CD4-positive, alpha-beta T cell treated with Interleukin-15 for 1 hour (primary cell): ENCODE data around the gene PARVG.

Experiments
- DNase-seq: peaks from one replicate; pipeline ENCODE4 v3.0.0-alpha.2; 2020

Gene PARVG, protein sequence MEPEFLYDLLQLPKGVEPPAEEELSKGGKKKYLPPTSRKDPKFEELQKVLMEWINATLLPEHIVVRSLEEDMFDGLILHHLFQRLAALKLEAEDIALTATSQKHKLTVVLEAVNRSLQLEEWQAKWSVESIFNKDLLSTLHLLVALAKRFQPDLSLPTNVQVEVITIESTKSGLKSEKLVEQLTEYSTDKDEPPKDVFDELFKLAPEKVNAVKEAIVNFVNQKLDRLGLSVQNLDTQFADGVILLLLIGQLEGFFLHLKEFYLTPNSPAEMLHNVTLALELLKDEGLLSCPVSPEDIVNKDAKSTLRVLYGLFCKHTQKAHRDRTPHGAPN

GRCh38 chr22:44180706-44181032, at the start of gene PARVG:
TSS of gene PARVG (plus strand) at chr22:44180925. CDS start at chr22:44183330, 2,405 bp downstream.
- peak; percentile 66 for DNase-seq

DNA sequence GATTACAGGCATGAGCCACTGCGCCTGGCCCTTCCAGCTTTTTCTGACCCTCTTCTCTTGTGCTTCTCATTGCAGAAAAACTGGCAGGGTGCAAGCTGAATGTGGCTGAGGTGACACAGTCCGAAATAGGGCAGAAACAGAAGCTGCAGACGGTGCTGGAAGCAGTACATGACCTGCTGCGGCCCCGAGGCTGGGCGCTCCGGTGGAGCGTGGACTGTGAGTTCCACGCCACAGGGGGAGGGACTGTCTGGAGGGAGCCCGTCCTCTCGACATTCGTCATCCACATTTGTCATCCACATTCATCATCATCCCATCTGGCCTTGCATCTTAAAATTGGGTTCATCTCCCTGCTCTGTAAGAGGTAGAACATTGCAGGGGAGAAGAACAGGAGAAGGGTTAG, 49.3 kb upstream of the PARVG start:
- DNase-seq: no peak

DNA sequence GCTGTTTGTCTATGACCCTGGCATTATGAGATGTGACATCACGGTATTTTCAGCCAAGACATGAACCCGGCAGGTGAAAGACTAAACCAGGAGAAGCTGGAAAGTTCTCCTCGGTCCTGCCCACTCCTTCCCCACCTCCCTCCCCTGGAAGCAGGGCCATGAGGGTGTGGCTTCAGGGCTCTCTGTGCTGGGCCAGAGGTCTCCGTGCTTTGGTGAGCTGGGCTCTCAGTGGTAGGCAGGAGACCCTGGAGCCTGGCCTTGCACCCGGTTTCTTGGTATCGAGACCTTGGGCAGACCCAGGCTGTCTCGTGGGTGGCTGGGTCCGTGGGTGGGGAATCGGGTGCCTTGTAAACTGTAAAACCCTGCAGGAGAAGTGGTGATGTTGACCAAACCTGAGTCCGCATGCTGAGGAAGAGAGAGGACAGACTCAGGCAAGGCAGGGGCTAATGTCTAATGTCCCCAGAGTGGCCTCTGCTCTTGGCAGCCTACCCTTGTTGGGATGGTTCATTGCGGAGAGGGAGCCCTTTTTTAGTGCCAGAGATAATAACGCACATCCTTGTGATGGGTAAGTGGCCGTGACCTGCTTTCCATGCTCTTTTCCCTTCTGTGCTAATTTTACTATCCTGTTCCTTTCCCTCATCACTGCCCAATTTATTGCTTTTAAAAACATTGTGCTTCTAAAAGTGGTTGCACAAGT, 48.6 kb upstream of the PARVG start:
- no peak for DNase-seq

GRCh38 chr22:44132724-44133123, 48.0 kb upstream of the PARVG start:
- DNase-seq: no peak

DNA sequence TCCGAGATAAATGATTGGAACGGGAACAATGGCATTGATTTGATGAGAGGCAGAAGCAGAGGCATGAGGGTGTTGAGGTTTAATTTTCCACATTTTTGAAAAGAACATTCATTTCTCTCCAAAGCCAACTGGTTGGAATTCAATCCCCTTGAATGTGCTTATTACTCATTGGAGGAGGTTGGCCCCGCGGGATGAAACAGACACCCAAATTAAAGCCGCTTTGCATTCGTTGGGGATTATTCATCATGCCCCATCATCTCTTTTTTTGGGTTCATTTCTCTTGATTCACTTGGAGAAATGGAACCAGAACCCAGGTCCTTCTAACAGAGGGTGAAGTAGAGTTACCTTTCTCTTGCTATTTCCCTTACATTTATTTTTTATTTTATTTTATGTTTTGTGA, 47.6 kb upstream of the PARVG start:
- DNase-seq: no peak

DNA sequence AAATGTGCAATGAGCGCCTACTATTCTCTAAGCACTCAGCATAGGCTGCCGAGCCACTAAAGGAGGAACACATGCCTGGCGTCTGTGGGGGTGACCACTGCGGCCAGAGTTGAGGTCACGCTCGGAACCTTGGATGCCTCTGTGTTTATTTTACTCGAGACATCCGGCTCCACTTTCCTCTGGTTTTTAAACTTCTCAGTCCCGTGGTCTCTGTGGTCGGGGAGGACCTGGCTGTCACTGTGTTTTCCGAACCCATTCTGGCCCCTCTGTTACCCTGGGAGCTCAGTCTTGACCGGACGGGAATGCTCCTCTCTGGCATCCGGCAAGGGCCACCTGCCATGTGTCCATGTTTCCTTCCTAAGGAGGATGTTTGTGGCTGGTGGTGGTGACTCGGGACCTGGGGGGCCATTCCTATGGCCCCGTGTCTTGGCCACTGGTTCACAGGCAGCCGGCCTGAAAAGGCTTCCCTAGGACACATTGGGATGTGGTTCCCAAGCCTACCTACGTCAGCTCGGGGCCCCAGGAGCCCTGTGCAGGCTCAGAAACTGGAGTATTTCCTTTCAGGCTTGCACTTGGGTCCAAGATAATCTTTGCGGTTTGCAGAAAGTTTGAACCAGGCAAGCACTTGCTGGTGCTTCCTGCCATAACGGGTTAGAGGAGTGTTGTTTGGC, 46.7 kb upstream of the PARVG start:
- DNase-seq: no peak

DNA sequence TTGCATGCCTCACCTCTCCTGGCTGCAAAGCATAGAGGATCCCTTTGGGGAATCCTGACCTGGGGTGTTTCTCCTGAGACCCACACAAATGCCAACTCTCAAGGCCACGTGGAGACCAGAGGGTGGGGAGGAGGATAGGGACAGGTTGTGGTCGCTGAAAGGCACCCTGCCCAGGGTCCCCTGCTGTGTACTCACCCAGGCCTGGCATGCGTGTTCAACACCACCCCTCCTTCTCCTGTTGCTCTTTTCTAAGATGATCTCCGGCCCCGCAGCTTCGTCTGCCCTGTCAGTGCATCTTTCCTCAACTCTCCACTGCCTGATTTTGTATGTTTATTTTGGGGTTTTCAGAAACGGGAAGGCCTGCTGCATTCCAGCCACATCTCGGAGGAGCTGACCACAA, 44.6 kb upstream of the PARVG start:
- no peak for DNase-seq

DNA sequence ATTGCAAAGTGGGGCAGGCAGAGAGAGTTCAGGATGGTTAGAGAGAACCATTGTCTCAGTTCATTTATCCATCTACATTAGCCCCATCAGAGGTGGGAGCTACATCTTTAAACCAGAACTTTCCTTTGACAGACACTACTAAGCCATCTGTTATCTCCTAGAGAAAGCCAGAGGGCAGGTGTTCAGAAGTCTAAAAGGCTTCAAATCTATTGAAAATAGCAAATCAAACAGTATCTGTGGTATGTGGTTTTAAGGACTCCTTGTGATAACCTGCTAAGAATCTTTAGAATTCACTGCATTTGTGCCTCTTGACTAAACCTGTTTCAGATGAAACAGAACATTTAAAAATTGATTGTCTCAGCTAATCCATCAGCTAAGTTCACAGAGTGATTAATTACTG, 43.9 kb upstream of the PARVG start:
- DNase-seq: no peak

DNA sequence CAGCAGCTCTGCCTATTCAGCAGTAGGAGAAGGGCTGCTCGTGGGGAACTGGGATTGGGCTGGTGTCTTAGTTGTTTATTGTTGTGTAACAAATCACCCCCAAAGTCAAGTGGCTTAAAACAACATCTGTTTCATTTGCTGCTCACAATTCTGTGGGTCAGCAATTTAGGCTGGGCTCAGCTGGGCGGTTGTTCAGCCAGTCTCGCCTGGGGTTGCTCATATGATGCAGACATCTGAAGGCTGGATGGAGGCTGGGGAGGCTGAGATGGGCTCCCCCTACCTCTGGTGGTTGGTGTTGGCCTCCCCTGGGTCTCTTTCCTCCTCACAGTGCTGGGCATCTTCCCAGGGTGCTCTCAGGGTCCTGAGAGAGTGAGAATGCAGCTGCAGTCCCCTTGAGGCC, 43.3 kb upstream of the PARVG start:
- DNase-seq: no peak

- no peak for DNase-seq
These were observed 41.0 kb upstream of the PARVG start for GRCh38 chr22:44139773-44140172.

- no peak for DNase-seq
These were observed 38.2 kb upstream of the PARVG start for GRCh38 chr22:44142421-44143104.

- DNase-seq: no peak
These were observed 37.6 kb upstream of the PARVG start for GRCh38 chr22:44143105-44143474.

GRCh38 chr22:44143579-44143978, 37.1 kb upstream of the PARVG start:
- no peak for DNase-seq

DNA sequence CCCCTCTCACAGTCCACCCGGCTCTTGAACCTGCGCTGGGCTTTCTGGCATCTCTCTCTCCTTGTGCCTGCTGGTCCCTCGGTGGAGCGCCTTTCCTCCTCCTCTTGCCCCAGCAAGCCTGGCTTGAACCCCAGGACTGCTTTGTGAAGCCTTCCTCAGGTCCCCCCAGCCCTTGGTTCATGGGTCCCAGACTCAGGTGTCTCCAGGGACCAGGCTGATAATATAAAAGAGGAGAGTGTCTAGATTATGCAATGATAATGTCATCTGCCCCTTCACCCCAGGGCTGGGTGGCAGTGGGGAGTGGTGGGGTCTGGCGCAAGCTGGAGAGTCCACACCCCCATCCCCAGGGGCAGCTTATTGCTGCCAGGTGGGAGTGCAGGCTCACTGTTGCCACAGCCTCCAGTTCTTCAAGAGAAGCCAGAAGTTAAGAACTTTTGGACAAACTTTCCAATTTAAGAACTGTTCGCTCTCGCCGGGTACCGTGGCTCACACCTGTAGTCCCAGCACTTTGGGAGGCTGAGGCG, 36.6 kb upstream of the PARVG start:
- no peak for DNase-seq

DNA sequence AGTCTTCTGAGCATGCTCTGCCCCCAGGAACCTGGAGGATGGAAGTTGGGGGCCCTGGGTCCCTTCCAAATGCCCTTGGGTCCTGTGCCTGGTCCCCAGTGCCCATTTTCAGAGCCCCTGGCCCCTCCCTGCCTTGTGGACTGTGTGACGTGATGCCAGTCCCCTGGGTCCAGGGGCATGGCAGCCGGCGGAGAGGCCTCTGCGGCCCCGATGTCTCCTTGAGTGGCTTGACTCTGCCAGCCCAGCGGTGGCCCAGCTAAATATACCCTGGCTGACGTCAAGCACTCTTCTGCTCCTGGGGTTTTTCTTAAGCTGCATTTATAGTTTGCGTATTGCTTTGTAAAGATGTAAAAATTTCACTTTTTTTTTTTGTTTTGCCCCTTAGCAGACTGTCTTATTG, 35.2 kb upstream of the PARVG start:
- DNase-seq: no peak

DNA sequence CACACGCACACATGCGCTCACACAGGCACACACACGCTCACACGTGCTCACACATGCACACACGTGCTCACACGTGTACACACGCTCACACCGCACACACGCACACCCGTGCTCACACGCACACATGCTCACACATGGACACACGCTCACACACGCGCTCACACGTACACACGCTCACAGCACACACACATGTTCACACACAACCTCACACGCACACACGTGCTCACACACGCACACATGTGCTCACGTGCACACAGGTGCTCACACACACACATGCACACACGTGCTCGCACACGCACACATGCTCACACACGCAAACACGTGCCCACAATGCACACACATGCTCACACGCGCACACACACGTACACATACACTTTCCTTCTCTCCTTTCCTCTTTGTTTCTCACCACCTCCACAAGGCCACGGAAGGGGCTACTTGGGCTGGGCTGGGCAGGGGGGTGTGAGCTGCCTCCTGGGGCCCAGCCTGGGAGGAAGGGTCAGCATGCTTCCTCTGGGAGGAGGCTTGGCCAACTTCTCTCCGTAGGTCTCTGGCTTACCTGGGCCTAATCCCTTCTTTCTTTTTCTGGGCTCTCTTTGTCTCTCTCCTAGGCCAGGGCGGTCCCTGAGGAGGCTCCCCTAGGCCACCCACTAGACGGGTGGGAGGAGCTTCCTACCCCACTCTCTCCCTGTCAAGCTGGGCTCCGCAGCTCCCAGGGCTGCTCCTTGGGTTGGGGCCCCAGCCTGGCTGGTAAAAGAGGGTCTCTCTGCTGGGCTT, 34.5 kb upstream of the PARVG start:
- DNase-seq: no peak

DNA sequence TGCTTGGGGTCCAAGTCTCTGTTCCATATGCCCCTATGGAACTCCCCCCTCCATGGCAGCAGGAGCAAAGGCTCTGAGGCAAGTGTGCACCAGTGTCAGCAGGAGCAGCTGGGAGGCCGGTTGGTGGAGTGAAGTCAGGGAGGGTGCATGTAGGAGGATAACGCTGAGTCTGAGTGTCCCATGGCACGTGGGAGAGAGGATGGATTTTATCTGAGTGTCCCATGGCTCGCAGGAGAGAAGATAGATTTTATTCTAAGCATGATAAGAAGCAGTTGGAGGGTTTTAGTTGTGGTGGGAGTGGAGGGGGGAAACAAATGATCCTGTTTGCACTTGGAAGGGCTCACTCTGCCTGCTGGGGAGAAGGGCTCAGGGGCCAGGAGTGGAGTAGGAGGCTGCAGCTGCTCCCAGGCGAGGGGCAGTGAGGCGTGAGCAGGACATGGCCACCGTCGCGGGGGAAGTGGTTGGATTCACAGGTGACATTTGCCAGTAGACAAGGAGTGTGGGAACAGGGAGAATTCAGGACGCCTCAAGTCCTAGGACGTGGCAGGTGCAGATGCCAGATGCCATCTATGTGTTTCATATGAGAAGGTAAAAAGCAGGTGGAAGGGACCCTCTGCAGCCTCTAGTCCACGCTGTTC, 33.6 kb upstream of the PARVG start:
- no peak for DNase-seq

DNA sequence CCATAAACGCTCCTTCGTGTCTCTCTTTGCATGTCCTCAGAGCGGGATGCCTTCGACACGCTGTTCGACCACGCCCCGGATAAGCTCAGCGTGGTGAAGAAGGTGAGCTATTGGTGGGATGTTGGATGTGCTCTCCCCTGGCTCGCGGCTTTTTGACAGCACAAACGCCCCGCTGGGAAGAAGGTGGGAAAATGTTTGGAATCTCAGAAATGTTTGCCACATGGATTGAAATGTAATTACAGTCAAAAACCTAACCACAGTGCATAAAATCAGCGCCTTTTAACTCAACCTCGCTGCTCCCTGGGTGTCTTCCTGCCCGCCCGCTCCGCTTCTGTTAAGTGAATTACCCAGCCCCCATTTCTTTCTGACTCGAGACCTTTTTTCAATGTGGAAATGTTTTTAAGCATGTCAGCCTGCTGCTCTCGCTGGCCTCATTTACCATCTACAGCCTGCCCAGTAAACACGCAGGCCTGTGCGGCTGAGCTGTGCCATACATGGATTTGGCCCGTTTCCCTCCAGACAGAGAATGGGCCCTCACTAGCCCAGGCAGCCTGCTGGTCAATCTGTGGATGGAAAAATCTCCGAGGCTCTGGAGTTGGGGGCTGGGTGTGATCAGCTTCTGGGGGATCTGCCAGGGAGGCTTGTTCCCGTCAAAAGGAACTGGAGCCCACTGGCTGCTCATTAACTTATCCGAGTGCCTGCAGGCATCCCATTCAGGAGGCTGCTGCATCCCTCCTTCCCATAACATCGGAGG, 32.7 kb upstream of the PARVG start:
- DNase-seq: no peak

- DNase-seq: no peak
These were observed 29.0 kb upstream of the PARVG start for GRCh38 chr22:44151676-44152075.

GRCh38 chr22:44153710-44154109, 27.0 kb upstream of the PARVG start:
- no peak for DNase-seq

DNA sequence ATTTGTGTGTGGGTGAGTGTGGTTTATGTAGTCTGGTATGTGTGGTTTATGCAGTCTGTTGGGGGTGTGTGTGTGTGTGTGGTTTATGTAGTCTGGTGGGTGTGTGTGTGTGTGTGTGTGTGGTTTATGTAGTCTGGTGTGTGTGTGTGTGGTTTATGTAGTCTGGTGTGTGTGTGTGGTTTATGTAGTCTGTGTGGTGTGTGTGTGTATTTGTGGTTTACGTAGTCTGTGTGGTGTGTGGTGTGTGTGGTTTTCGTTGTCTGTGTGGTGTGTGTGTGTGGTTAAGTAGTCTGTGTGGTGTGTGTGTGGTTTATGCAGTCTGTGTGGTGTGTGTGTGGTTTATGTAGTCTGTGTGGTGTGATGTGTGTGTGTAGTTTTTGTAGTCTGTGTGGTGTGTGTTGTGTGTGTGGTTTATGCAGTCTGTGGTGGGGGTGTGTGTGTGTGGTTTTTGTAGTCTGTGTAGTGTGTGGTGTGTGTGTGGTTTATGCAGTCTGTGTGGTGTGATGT, 26.2 kb upstream of the PARVG start:
- DNase-seq: peak; percentile 24
